Measurements from ENCODE around the gene TMEM132D.

TMEM132D gene

GRCh38 chr12:129413295-129413694 is 490.5 kb downstream of the TMEM132D start:
- DNase-seq: no peak

GRCh38 chr12:129409281-129409680 is 494.5 kb downstream of the TMEM132D start:
- DNase-seq: no peak

- no peak for DNase-seq
Observed at GRCh38 chr12:129404556-129404955, 499.3 kb downstream of the TMEM132D start.

GRCh38 chr12:129401572-129401971 is 502.3 kb downstream of the TMEM132D start:
- DNase-seq: no peak

GRCh38 chr12:129394177-129394825 is 509.5 kb downstream of the TMEM132D start:
- no peak for DNase-seq

GRCh38 chr12:129393357-129393937 is 510.4 kb downstream of the TMEM132D start:
- no peak for DNase-seq

GRCh38 chr12:129385637-129385990 is 518.2 kb downstream of the TMEM132D start:
- no peak for DNase-seq

GRCh38 chr12:129383956-129384355 is 519.9 kb downstream of the TMEM132D start:
- no peak for DNase-seq

GRCh38 chr12:129381715-129382114 is 522.1 kb downstream of the TMEM132D start:
- no peak for DNase-seq

- DNase-seq: no peak
Observed at GRCh38 chr12:129379076-129379804, 524.6 kb downstream of the TMEM132D start.

GRCh38 chr12:129378496-129378895 is 525.3 kb downstream of the TMEM132D start:
- no peak for DNase-seq

- no peak for DNase-seq
Observed at GRCh38 chr12:129373746-129374145, 530.1 kb downstream of the TMEM132D start.

GRCh38 chr12:129372876-129373275 is 530.9 kb downstream of the TMEM132D start:
- no peak for DNase-seq

GRCh38 chr12:129372348-129372747 is 531.5 kb downstream of the TMEM132D start:
- no peak for DNase-seq

- DNase-seq: no peak
Observed at GRCh38 chr12:129371268-129371667, 532.6 kb downstream of the TMEM132D start.

- no peak for DNase-seq
Observed at GRCh38 chr12:129366656-129367055, 537.2 kb downstream of the TMEM132D start.

- no peak for DNase-seq
Observed at GRCh38 chr12:129363041-129363440, 540.8 kb downstream of the TMEM132D start.

GRCh38 chr12:129357233-129357632 is 546.6 kb downstream of the TMEM132D start:
- DNase-seq: no peak

GRCh38 chr12:129351481-129351880 is 552.3 kb downstream of the TMEM132D start:
- no peak for DNase-seq

- DNase-seq: no peak
Observed at GRCh38 chr12:129339336-129339735, 564.5 kb downstream of the TMEM132D start.

GRCh38 chr12:129337413-129337812 is 566.4 kb downstream of the TMEM132D start:
- DNase-seq: no peak

GRCh38 chr12:129335773-129336172 is 568.1 kb downstream of the TMEM132D start:
- DNase-seq: no peak

- DNase-seq: no peak
Observed at GRCh38 chr12:129332286-129332685, 571.5 kb downstream of the TMEM132D start.

- DNase-seq: no peak
Observed at GRCh38 chr12:129331356-129332085, 572.3 kb downstream of the TMEM132D start.

Measured in CD4-positive, alpha-beta T cell treated with Interleukin-6 for 4 hours (primary cell).